DMS153 treated with DMSO at 0.1 percent for 48 hours (cell line): Measurements from ENCODE around the gene HSPA5.
"Not testable (repeated sequence)": the region's sequence is repeated elsewhere in the genome, so short reads cannot be mapped to it uniquely, and the experiment has no call there.

Experiments
- DNase-seq: peaks from one replicate; lab custom pipeline; 2025; ENCODE audit not compliant: unreplicated experiment; lab: John Stamatoyannopoulos, UW

HSPA5 gene

DNA sequence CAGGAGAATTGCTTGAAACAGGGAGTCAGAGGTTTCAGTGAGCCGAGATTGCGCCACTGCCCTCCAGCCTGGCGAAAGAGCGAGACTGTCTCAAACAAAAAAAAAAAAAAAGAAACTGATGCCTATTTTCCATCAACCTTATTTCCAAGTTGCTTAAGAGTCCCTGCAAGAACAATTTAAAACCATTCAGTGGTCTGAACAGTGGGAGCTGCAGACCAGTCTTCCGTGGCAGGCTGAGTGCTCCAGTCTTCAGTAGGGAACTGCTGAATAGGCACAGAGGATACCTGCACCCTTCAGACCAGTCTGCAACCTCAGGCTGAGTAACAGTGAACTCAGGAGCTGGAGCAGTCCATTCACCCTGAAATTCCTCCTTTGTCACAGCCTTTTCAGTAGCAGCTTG, 46.7 kb downstream of the HSPA5 start:
- not testable (repeated sequence) for DNase-seq

GRCh38 chr9:125190361-125190801, 50.8 kb downstream of the HSPA5 start:
- peak; percentile 29 for DNase-seq

DNA sequence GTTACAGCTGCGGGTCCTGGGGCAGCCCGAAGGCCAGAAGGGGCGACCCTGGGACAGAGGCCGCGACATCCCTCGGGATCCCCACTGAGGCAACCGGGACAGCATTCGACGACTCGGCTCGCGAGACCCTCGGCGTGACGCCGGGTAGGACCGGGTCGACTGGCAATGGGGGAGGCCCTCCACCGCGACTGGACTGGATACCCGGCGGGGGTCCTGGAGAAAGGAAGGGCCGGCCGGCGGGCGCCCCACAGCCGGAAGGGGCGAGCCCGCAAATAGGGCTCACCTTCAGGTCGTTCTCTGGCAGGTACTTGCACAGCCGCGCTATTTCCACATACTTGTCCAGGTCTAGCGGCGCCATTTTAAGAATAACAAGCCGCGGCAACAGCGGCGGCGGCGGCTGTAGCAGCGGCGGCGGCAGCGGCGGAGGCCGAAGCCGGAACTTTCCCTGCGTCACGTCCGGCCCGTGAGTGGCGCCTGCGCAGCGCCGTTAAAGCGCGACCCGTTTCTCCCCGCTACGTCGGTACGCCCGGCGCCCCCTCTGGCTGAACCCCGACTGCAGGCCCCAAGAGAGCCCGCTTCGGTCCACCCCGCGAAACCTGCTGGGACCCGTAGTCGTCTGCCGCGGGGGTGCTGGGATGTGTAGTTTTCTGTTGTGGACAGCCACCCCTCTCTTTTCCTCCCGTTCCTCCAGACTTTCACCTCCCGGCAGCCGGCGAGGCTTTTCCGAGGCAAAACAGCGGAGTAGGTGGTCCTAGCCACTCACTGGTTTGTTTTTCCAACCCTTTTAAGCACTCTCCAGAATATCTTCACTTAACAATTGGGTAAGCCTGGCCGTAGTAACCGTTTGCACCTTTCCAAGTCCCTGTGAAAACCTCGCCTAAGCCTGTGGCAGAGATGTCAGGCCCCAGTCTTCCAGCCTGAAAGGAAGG, 51.5 kb downstream of the HSPA5 start, which contains the start of gene PPP6C:
Gene PPP6C, minus strand, starts transcription at position 443 of the 929 bp plus-strand sequence. Its CDS starts 85 bp downstream, at position 358.
- peak; percentile 87 for DNase-seq

- no peak for DNase-seq
Measured at GRCh38 chr9:125189011-125189360, 52.2 kb downstream of the HSPA5 start.
